Epithelial cell of proximal tubule (primary cell): ENCODE data around the gene TRIM77. TPM values are rescaled to one million over a fixed set of nuclear protein-coding genes. Genes with fewer than 3 reads are reported as not detected.
A peak's percentile ranks its signal among the peaks of the same experiment; 100 is the strongest.
"Not testable (repeated sequence)": the region's sequence is repeated elsewhere in the genome, so short reads cannot be mapped to it uniquely, and the experiment has no call there.

Experiments
- DNase-seq: peaks from one replicate; pipeline ENCODE4 v3.0.0-alpha.2; 2011; ENCODE audit warnings: low read depth
- H3K4me3 ChIP-seq: 2 replicates; pipeline ENCODE4 v1.5.1; 2011; ENCODE audit warnings: low read depth, mild to moderate bottlenecking, low read length
- total RNA-seq: library from RNA; depleted of rRNA; stranded (reverse); fragments of >200 nt; gene quantifications from 2 replicates; pipeline ENCODE4 v1.2.3, GENCODE V29; 2015
- TF ChIP-seq, protein P1 (sequence below): conservative IDR thresholded peaks from 2 replicates; pipeline ENCODE4 v1.5.1; 2012; ENCODE audit warnings: low read depth, mild to moderate bottlenecking, low read length

TRIM77 gene, protein sequence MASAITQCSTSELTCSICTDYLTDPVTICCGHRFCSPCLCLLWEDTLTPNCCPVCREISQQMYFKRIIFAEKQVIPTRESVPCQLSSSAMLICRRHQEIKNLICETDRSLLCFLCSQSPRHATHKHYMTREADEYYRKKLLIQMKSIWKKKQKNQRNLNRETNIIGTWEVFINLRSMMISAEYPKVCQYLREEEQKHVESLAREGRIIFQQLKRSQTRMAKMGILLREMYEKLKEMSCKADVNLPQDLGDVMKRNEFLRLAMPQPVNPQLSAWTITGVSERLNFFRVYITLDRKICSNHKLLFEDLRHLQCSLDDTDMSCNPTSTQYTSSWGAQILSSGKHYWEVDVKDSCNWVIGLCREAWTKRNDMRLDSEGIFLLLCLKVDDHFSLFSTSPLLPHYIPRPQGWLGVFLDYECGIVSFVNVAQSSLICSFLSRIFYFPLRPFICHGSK
- not detected in 2 replicates for total RNA-seq

DNA sequence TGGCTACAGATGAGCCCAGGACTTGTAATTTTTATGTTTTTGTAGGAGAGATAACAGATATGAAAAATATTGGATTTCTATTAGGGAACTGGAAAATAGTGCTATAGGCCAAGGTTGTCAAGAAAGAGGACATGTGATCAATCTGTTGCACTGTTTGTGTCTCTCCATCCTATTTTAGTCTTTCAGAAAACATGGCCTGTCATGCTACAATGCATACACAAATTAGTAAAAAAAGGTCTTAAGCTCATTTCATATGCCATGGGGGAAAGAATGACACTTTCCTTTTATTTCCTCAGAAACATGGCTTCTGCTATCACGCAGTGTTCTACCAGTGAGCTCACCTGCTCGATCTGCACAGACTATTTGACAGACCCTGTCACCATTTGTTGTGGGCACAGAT is at the start of gene TRIM77:
Gene TRIM77, plus strand, starts transcription at position 301 of the 400 bp plus-strand sequence. Its CDS starts 0 bp downstream, at position 301.
- H3K4me3 ChIP-seq, DNase-seq: not testable (repeated sequence)

DNA sequence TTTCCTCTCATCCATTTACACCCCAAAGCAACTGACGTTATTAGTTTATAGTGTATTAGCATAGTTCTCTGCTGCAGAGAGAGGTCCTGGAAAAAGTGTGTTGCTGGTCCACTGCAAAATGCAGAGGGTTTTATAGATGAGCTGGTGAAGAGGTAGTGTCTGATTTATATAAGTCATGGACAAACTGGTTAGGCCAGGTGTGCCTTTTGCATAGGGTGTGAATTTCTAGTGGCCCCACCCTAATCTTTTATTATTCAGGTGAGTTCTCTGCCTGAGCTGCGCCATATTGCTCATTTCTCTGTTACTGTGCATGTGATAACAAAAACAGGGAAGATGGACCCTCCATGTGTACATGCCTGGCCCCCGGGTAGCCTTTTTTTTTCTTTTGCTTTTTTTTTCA is 43.1 kb upstream of the TRIM77 start:
- DNase-seq: no peak
- TF ChIP-seq, protein P1, sequence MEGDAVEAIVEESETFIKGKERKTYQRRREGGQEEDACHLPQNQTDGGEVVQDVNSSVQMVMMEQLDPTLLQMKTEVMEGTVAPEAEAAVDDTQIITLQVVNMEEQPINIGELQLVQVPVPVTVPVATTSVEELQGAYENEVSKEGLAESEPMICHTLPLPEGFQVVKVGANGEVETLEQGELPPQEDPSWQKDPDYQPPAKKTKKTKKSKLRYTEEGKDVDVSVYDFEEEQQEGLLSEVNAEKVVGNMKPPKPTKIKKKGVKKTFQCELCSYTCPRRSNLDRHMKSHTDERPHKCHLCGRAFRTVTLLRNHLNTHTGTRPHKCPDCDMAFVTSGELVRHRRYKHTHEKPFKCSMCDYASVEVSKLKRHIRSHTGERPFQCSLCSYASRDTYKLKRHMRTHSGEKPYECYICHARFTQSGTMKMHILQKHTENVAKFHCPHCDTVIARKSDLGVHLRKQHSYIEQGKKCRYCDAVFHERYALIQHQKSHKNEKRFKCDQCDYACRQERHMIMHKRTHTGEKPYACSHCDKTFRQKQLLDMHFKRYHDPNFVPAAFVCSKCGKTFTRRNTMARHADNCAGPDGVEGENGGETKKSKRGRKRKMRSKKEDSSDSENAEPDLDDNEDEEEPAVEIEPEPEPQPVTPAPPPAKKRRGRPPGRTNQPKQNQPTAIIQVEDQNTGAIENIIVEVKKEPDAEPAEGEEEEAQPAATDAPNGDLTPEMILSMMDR: no peak
- no peak overlapping the region for H3K4me3 ChIP-seq

DNA sequence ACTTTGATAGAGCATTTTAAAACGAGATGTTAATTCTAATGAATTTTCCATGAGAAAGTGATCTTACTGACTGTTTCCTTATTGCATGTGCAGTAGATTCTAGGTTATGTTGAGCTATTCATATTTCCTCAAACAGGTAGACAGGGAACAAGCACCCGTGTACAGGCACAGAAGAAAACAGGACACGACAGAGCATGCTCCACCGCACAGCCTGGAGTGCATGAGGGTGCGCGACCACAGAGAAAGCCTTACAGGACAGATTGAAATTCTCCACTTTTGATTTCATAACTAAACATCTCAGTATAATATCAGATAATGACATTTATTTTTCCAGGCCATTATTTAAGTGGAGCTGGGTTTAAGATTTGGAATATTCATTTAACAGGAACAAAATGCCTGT is 41.9 kb upstream of the TRIM77 start:
- not testable (repeated sequence) for H3K4me3 ChIP-seq, DNase-seq

DNA sequence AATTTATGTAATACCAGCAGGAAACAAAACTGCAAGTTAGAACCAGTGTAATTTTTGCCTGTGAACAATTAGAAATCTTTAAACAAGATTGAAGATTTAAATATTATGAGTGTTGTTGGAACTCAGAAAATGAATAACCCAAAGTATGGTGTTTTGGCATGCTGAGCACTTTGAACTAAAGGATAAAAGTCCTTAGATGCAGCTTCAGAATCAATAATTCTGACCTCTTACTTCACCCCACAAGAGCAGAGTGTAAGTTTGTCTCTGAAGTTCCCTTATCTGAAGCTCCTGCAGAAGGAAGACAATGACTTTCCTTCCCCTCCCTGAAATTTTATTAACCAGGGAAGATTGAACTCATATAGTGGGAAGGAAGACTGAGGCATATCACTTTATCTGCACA is 40.5 kb upstream of the TRIM77 start:
- not testable (repeated sequence) for H3K4me3 ChIP-seq, DNase-seq

DNA sequence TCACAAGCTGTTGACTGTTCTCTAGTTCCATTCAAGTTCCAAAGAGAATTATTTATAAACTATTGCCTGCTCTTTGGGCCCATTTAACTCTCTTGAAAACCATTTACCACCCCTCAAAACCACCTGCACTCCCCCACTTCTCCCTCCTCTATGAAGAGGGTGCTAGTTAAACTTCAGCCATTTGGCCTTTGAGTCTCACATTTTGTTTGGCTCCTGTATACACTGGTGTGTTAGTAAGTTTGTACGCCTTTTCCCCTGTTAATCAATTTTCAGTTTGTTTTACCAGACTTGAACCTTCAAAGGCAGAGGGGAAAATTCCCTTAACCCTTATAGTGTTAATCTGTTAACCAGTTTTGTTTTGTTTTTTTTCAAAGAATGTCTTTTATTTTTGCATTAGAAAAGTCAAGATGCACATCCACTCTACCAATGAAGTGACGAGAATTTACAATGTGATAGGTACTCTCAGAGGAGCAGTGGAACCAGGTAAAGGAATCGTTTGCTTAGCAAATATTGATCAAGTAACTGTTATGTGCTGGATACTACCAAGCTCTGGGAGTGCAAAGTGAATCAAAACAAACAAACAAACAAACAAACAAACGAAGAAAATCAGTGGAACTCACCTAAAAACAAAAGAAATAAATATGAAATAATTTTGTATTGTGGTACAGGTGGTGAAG is 40.0 kb upstream of the TRIM77 start:
- DNase-seq, H3K4me3 ChIP-seq: not testable (repeated sequence)

DNA sequence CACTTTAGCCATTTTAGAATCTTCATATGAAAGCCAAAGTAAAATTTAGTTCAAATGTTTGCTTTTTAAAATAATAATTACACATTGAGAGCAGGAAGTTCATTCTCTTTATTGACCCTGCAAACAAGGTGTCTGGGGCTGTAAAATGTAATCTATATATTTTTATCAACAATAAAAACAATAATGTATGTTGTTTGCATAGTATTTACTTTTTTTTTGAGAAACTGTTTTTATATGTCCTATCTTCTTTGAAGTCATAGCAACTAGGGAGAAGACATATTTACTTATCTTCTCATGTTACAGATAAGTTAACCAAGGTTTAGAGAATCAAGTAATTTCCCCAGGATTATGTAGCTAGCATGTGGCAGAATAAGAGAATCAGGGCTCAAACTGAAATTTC is 37.6 kb upstream of the TRIM77 start:
- not testable (repeated sequence) for H3K4me3 ChIP-seq, DNase-seq

DNA sequence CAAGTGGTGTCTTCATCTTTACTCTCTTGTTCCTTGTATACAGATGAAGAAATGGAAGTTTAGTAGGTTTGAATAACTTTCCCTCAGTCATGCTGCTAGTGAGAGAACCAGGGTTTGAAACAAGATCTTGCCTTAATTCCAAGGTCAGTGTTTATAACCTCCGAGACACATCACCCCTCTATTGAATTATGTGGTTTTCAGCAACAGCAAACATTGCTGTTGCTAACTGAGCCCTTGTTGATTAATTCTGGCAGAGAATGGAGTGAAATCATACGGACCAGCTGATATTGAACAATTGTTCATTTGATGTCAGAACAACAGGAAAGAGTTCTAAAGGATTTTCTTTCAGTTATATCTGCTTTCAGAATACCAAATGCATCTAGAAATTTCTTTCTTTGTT is 36.7 kb upstream of the TRIM77 start:
- not testable (repeated sequence) for DNase-seq, H3K4me3 ChIP-seq

DNA sequence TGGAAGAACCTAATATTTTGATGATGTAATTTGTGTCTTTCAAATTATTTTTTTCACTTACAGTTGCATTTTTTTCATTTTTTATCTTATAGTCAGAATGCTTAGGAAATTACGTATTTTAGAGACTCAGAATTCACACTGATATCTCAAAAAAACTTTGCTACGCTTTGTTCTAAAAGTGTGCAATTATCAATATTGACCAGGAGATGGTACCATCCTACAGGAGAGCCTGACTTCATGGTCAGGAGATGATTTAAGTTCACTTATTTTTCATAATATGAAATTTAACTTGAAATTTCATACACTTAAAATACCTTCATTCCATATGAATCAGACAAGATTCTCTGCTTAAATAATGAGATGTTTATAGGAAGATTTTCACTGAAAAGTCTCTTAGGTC is 34.7 kb upstream of the TRIM77 start:
- TF ChIP-seq, protein P1: peak; percentile 40
- H3K4me3 ChIP-seq, DNase-seq: not testable (repeated sequence)

DNA sequence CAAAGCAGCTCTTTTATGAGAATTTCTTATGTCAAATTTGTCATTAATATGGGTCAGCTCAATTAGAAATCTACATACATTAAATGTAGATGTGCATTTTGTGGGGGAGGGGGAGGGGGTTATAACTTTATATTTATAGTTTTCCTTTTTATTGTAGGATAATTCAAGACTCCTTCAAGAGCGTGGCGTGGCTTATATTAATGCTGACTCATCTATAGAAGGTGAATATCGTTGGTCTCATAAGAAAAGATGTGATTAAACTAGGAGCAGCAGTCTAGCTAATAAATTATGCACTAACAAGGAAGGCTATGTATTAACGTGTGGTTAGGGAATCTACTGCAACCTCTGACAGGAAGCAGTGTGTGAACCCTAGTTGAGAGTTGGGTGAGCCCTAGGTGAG is 34.2 kb upstream of the TRIM77 start:
- not testable (repeated sequence) for H3K4me3 ChIP-seq, DNase-seq

DNA sequence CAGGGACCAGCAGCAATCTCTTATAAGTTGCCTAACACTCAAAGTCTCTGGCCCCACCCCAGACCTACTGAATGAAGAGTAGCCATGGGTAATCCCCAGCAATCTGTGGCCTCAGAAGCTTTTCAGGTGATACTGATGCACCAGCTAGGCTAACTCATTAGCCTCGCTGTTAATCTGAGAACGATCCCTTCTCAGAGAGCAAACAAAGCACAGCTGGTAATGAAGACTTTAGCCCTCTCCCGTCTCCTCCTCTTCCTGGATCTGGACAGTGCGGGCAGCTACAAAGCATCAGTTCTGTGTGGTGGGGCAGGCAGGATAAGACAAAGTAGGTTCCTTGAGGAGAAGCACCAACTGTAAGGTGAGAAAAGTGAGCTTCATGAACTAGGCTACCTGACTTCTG is 3.0 kb upstream of the TRIM77 start:
- not testable (repeated sequence) for DNase-seq, H3K4me3 ChIP-seq

DNA sequence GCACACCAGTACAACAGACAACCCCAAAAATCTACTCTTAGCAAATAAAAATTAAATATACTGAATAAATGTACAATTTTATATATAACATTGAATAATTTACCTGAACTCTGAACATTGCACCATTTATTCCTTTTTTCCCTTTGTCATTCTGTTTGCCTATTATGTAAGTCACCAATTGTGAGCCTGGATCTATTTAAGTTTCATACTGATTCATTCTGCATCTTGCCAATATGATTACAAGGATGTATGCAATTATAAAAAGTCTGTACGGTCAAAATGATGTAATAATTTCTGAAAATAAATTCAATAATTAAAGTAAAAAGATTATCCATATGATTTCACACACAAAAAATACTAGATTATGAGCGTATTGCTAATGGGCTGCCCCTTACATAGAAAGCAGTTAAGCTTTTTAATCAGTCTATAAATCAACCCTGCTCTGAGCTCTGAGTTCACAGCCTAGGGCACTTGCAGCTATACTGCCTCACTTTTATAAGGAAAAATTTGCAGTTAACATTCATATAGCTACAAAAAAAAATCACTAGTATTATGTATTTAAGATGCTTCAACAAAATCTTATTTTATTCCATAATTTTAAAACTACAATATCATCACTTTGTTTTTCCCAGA is 14.9 kb downstream of the TRIM77 start:
- not testable (repeated sequence) for DNase-seq, H3K4me3 ChIP-seq

DNA sequence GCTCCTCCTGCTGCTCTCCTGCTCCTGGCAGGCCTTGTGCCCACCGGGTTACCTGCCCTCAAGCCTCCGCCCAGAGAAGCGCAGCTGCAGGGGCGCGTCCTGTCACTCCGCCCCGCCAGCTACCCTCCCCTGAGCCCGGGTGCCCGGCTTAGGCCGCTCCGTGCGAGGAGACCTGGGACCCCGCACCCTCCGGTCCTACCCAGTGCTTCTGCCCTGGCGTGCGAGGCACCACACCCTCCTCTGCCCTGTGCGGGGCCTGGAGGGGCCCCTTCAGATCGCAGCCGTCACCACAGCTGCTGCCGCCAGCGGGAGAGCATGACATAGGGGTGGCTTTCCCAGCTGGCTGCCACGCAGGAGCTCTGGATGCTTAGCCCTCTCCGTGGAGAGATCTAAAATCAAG is 20.1 kb downstream of the TRIM77 start:
- H3K4me3 ChIP-seq, DNase-seq: not testable (repeated sequence)
